HG03196 (cell line): ENCODE data around the gene RASSF8.

Experiments used
- ATAC-seq: cut with Tn5 transposase; IDR thresholded peaks from one replicate; pipeline ENCODE4 v1.9.1; 2021; ENCODE audit not compliant: unreplicated experiment

RASSF8 gene

DNA sequence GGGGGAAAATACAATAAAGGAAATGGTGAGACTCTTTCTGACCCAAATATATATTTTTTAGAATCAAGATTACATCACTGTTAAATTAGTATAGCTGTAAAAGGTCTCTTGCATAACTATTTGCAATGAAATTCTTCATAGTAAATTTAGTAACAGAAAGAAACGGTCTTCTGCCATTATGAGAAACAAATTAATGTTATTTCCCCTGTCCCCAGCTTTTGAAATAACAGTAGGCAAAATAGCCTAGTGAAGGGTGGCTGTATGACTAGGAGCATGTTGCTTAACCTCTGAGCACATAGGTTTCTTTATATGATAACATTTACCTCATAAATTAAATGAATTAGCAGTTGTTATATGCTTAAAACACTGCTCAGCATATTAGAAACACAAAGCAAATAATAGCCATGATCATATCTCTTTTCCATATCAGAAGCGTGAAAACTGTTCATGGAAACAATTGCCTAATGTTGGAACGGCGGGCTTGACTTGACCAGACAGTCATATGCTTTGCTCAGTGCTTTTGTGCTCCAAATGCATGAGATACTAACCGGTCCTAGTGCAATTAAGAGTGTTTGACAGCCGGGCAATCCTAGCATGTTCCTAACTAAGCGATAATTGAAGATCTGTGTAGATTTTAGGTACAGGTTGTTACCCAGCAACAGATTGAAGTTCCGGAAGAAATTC lies 142.3 kb downstream of the RASSF8 start:
- ATAC-seq: no peak

DNA sequence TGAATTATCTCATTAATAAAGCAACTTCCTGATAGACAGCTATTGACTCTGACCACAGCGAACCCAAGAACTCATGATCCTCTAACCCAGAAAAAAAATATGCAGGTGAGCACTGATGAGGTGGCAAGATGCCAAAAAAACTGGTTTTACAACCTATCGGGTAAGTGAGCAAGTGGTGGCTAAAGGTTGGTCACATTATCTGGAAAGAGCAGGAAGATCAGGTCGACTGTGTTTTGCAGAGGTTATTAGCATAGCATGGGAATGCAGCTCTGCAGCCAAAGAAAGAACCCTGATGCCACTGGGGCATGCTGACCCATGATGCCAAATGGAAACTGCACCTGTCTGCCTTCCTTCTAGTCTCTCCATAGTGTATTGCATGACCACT lies 142.9 kb downstream of the RASSF8 start:
- no peak for ATAC-seq

DNA sequence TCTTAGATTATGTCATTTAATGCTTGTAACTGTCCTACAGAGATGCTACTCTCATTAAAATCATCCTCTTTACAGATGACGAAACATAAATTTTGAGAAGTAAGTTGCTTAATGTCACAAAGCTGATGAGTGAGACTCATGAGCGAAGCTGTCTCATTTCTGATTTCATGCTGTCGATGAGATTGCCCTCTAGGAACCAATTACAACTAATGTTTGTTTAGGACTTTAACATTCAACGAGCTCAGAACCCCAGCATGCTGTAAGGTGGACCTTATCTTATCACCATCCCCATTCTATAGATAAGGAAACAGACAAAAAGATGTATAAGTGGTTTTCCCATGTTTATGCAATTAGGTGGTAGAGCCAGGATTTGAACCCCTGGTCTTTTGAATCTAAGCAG lies 143.3 kb downstream of the RASSF8 start:
- no peak for ATAC-seq

DNA sequence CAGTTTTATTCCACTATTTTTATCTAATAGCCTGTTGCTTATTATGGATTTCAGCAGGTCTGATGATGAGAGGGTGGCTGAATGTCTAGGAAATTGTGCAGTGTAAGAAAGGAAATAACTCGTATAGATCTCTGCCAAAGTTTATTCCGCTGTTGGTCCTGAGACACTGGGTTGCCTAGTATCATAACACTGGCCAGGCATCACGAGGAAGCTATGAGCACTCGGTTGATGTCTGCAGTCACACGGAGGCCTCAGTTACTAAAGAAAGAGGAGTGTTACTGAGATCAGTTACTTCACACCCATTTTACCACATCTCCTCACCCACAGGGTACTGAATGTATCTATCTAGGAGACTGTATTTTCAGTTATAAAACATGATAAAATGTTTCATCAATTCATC lies 144.5 kb downstream of the RASSF8 start:
- no peak for ATAC-seq

DNA sequence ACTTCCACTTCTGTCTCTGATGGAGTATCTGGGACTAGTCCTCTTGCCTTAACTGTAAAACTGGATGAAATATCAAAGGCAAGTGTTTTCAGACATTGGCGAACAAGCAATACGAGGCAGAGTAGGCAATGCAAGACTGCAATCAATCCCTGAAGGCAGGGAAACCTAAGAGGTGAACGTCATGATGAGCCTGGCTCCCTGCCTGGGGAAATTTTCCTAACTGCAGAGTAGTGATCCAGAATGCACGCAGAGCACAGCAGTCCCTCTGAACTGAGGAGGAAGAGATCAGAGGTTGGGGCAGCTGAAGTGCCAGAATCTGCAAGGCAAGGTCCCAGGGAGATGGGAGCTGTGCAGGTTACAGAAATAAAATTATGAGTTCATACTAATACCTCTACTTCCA lies 147.9 kb downstream of the RASSF8 start:
- no peak for ATAC-seq

DNA sequence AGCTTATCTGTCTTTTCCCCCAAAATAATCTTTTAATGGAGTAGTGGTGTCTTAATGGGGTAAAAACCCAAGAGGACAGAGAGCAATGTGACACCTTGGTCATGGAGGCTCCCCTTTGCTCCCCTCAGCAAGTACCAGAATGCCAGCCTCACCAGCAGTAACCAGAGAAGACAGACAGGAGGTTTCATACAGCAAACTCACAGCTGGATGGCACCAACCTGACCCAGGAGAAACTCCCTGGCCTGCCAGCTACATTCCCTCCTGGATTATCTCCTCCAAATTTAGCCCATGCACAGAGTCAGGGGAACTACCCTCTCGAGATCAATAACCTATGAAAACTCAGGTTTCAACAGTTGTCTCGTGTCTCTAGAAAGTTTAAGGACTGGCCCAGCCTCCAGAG lies 150.4 kb downstream of the RASSF8 start:
- no peak for ATAC-seq

DNA sequence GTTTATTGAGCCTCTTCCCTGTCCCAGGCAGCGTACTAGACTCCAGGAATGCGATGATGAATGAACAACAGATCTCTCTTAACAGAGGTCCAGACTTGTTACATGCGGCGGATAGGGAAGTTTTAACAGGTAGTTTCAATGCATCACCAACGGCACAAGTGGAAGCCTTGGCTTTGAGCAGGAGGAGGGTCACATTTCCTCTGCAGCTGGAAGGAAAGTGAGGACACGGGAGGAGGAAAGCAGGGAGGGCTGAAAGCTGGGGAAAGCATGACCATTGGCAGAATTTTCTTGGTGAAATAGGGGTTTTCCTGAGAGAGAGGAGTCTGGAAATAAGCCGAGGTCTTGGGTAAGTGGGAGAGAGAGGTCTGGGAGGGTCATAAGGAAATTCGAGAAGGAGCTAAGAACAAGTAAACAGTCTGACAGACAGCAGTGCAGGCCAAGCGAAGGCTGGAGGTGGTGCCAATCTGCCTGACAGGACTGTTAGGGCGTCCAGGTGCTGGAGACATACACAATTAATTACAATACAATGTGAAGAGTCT lies 150.9 kb downstream of the RASSF8 start:
- no peak for ATAC-seq

DNA sequence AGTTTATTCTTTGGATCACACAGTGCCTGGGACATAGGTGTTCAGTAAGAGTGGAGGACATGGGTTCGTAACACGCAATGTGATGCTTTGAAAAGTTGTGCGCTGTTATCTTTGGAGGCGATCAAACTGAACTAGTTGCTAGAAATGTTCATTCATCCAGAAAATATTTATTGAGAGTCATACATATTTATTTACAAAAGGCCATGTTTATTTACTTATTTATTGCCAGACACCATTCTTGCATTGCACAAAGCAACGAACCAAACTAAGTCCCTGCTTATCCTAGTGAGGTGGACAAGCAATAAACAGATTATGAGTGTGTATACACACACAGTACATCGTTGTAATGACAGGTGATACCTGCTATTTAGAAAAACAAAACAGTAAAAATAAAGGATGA lies 153.8 kb downstream of the RASSF8 start:
- ATAC-seq: no peak

DNA sequence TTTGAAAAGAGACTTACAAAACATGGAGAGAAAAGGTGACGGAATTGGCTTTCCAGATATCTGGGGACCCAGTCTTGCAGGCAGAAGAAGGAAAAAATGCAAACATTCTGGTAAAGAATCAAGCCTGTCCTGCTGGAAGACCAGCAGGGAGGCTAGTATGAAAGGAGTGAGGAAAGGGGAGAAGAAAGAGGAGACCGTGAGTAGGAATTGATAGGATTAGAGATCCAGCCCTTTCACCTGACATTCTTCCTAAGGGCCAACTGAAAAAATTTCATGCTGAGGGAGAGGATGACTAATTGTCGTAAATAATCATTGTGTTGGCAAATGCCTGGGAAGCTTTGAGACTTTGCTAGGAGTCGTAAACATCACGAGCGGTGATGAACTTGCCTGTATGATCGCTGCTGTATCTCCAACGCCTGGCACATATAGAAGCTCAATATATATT lies 154.2 kb downstream of the RASSF8 start:
- ATAC-seq: no peak

DNA sequence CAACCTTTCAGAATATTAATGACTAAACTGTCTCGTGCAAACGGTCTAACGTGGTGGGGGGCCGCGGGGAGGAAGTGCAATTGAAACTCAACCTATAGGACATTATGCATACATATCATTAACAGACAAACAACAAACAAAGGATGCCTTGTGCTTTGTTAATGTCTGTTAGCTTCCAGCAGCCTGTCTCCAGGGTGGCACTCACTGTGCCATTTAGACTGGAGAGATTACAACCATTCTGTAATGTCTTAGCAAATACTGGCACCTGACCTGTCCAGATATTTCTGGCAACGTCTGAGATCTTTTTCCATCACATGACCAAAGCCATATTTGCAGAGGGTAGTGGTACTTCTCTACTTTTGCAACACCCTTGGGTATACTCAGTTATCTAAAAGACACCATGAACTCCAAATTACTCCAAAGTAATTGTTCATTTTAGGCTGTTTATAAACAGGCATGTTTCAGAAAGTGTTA lies 154.7 kb downstream of the RASSF8 start:
- ATAC-seq: no peak

DNA sequence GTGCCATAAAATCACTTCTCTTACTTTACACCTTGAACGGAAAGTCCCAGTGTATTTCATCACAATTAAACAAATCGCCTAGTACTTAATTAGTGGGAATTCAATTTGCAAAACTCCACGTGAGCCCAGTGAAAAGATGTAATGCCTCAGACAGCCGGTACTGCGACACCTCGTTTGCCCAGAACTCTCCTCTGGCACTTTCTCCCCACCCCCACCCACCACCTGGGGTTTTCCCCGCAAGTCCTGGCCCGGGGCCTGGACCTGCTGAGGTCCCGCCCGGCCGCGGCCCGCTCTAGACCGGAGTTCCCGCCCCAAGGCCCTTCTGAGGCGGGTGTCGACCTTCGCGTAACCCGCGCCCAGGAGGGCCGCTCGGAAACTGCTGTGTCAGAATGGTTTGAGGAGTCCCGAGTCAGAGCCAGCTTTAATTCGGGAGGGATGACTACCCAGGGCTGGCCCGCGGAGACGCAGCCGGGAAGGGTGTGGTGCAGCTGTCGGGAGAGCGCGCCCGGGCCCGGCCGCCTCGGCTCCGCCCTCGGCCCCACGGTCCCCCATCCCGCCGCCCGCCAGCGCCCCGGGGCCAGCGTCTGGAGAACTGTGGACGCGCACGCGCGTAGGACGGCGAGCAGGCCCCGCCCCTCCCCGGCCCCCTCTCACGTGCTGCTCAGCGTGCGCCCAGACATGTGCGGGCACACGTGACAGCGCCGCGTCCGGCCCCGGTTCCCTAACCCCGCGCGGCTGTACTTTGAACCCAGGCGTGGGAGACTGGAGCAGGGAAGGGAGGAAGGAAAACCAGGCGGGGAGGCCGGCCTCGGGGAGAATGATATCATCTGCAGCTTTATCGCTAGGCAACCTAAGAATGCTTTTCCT lies 155.6 kb downstream of the RASSF8 start:
- ATAC-seq: peak; percentile 62

DNA sequence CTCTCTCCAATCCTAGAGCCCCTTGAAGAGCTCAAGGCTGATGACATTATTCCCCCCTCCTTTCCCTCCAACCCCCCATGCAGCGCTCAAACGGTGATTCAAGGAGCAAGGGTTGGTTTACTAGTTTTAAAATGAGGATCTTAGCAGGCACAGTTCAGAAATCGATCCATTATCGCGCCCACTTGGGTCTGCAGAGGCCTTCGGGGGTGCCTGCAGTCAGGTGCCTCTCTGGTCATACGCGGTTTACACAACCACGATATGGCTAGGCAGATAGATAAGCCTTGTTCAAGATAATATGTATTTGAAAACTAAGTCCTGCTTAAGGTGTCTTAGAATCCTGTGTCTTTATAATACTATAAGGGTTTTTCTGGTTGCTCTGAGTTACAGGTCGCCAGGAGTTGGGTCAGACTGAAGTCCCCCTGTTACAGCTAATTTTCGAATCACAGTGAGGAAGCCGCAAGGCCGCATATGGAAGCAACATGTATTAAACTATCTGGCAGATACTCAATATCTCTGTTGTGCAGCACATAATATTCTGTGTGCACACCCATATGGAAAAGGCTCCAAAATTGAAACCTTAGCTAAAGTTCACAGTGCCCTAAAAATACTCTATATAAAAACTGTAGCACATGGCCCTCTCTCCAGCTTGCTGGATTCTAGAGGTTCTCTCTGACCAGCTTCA lies 156.4 kb downstream of the RASSF8 start:
- no peak for ATAC-seq

DNA sequence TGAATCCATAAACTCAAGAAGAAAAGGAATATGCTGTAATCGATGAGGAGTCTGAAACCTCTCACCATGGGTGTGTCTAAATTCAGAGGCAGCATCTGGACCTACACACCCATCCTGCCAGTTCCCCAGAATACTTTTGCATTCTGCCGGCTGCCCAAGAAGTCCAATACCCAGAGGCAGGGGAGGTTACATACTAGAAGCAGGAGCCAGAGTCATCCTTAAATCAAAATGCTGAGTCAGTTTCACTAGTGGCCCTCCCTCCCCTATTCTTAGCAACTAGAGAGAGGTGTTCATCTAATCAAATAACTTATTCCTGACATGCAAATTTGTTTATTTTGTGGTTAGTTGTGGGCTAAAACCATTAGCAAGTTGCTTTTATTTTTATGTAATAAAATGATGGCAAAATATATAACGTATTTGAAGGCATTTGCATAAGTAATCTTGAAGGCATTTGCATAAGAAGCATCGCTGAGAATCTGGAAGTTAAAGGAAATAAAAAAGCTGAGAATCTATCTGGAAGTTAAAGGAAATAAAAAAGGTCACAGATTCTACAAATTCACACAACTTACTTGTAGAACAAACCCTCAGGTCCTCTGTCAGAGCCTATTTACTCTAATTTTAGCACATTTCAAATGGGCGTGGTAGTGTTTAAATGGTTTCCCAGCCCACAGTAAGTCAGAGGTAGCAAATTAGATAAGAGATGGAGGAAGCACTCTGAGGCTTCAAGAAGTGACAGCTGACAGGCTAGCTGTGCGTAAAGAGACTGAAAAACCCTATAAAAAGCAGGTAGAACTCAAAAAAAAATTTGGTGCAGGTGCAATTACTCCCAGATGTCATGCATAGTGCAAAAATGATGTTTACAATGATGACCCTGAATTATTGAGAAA lies 158.6 kb downstream of the RASSF8 start:
- no peak for ATAC-seq

DNA sequence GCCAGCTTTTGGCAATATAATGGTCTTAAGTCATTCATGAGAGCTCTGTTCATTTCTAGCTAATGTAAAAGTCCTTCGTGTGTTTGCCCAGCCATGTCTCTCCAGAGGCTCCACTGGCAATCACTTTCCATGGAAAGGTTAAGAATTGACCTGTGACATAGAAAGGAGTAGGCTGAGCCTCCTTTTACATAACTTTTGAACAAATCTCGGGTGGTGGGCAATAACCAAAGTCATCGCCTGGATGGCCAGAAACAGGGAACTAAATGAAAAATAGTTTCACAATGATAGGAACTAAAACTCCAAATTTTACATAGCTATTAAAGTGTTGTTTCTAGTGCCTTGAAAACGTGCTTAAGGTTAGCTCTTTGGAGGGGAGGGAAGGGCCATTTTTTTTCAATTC lies 159.8 kb downstream of the RASSF8 start:
- no peak for ATAC-seq

DNA sequence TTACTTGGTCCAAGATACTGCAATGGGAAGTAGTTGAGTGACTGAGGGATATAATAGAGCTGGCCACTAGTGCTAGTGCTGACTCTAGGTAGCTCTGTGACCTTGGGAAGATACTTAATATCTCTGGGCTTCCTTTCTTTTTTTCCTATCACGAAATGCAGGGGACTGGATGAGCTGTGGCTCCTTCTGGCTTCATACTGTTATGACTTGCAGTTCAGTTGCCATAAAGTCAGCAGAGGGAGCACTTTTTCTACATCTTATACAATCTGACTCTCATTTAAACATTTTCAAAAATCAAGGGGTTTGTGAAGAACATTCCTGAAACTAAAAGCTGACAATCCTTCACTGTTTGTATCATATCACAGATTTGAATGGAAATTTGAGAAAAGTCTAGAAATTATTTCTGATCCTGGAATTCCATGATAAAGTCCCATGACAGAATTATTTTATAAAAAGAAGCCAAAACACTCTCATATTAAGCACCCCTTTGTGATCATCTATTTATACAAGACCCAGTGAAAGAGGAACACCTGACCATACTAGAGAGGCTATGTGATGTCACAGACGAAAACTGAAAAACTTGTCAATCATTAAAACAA lies 161.0 kb downstream of the RASSF8 start:
- peak; percentile 30 for ATAC-seq

DNA sequence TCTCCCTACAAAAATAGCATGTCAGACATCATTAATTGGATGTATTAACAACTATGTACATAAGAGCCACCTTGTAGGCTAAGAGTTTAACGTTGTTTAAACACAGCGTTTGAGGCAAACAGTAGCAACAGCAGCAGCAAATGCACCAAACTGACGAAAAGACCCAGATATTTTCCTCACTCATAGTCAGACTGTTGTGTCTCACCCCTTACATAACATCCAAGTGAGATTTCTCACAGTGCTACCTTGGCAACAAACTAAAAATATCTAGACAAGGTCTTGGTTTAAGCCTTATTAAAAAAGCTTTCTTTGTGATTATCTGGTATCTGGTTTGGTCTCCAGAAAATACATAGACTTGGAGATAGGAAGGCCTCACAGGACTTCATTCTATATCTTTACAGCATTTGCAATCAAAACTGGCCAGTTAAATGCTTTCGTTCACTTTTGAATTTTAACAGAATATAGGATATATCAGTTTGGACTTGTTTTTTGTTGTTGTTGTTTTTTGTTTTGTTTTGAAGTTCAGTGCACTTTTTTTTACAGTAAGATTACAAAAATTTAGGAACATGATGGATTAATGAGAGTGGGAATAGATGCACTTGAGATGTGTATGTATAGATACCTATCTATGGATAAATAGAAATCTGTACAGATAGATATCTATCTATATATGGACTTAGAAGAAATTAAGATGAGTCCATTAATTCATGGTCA lies 162.2 kb downstream of the RASSF8 start:
- ATAC-seq: no peak

DNA sequence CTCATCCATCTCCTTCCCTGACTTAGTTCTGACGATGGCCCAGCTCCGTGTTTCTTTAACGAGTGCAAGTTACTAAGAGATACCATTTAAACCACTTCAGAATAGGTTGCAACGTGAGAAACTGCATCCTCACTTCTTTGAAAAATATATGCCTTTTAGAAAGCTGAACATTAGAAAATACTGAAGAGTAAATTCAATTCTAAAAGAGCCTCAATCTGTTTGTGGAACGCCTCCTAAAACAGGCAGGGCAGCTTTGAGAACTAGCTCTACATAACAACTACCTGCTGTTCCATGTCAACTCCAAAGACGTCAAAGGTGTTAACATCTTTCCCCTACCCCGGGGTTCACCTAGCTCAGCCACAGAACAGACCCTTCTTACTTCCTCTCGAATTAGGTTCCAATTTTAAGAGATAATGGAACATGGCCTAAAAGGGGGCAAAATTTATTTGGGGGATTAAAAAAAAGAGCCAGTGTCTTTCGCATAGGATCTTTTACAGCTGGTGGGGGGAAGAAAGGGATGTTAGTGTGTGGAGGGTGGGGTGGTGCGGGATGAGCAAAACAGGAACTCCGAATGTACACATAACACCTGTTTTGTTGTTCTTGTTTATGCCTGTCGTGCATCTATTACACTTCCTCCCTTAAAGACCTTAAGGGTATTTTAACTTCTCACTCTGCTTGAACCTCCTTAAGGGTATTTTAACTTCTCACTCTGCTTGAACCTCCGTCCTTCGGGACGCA lies 163.0 kb downstream of the RASSF8 start:
- ATAC-seq: no peak

DNA sequence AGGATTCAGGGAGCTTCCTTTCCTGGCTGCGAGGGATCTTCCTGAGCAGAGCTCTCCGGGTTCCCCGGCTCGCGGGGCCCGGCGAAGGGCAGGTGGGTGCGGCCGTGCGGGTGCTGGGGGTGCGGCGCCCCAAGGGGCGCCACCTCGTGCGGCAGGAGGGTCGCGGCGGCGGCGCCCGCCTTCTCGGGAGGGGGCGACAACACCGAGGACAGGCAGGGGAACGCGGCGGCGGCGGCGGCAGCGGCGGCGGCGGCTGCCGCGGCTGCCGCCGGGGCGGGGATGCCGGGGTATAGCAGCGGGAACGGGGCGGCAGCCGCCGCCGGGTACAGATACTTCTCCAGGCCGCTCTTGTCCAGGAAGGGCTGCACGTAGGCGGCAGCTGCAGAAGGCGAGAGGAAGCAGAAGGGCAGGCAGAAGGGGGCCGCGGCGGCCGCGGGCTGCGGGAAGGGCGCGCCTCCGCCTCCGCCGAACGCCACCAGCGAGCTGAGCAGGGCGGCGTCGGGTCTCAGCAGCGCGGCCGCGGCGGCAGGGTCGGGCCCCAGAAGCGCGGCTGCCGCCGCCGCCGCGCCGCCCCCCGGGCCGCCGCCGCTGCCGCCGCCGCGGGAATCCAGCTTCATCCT lies 163.7 kb downstream of the RASSF8 start:
- ATAC-seq: no peak
